Adrenal gland (tissue), 12 donors: Measurements from ENCODE around the gene CRYGA. TPM values are rescaled to one million over a fixed set of nuclear protein-coding genes. Genes with fewer than 3 reads are reported as not detected.

ENCODE experiments used
- DNase-seq, 7 donors: peaks; one replicate each; pipeline ENCODE4 v3.0.0-alpha.2; 2019 to 2020
- H3K27ac ChIP-seq, 5 donors: fragments of 200-600 bp; sonication (generic) in 4 of 5; 1 replicate in 3 of 5; 2 replicates in 2 of 5; pipeline versions ENCODE4 v1.5.1 to v1.8.0; 2016 to 2020; ENCODE audit warnings: mild to moderate bottlenecking in 1 of 5
- H3K27me3 ChIP-seq: fragments of 200-600 bp; 2 replicates; pipeline ENCODE4 v1.8.0; 2021
- H3K36me3 ChIP-seq, 2 donors: fragments of 200-600 bp; replicated peaks in 1 of 2; 1 replicate in 1 of 2; 2 replicates in 1 of 2; pipeline versions ENCODE4 v1.5.1 to v1.8.0; 2018 to 2022
- H3K4me1 ChIP-seq, 2 donors: fragments of 200-600 bp; replicated peaks in 1 of 2; 1 replicate in 1 of 2; 2 replicates in 1 of 2; pipeline versions ENCODE4 v1.5.1 to v1.8.0; 2018 to 2021
- H3K4me3 ChIP-seq, 4 donors: fragments of 200-600 bp; sonication (generic) in 3 of 4; one replicate each; pipeline ENCODE4 v1.5.1; 2016 to 2018
- H3K9me3 ChIP-seq, 3 donors: fragments of 200-600 bp; sonication (generic) in 1 of 3; replicated peaks in 1 of 3; 1 replicate in 2 of 3; 2 replicates in 1 of 3; pipeline versions ENCODE4 v1.5.1 to v1.8.0; 2016 to 2021
- CTCF ChIP-seq, 6 experiments: fragments of 450-650 bp in 4 of 6; fragments of 200-600 bp in 2 of 6; sonication (generic) in 1 of 6; IDR thresholded peaks; 1 replicate in 5 of 6; 2 replicates in 1 of 6; pipeline versions ENCODE4 v1.5.1 to v1.8.0; 2016 to 2021; ENCODE audit warnings: antibody characterized with exemption in 6 of 6, mild to moderate bottlenecking in 2 of 6, moderate library complexity in 1 of 6
- POLR2A ChIP-seq, 2 donors: fragments of 450-650 bp; IDR thresholded peaks; one replicate each; pipeline ENCODE4 v1.6.1; 2017; ENCODE audit warnings: antibody characterized with exemption in 2 of 2, mild to moderate bottlenecking in 2 of 2, moderate library complexity in 1 of 2
- WGBS, 4 donors: extraction: QIAGEN DNeasy Blood & Tissue Kit in 2 of 4; methylation state at CpG; one replicate each; pipeline versions ENCODE4 v1.1.5 to v1.1.7; 2013 to 2017; 5-methylcytosine and 5-hydroxymethylcytosine counted together
- intact Hi-C, 2 donors: fragments of 100-400 bp; cut with DNase I; formaldehyde crosslinking; loops; one replicate each; pipeline versions ENCODE4 v1.14.1 to v1.15.0; 2022 to 2023
- polyA plus RNA-seq, 3 donors: library from polyadenylated mRNA; stranded (reverse); fragments of 200-250 nt in 2 of 3; fragments of 350-450 nt in 1 of 3; fragmentation: Illumina TruSeq in 1 of 3; extraction: RNeasy Lipid Tissue Mini Kit (QIAGEN cat#74804) in 1 of 3; gene quantifications; one replicate each; pipeline ENCODE4 v1.2.3, GENCODE V29; 2013 to 2014
- total RNA-seq, 9 donors: library from RNA; depleted of rRNA in 4 of 9; stranded (reverse); fragments of >200 nt in 4 of 9; fragments of 120-200 nt in 1 of 9; fragmentation: NEBNext Ultra II Directional in 1 of 9; extraction: Animal tissue kit (Norgen Biotek cat#: 25700) in 1 of 9; gene quantifications; one replicate each; pipeline versions ENCODE4 v1.1.0 to v1.2.4, GENCODE V29; 2013 to 2023
- donor health status: healthy with polysubstance abuse.
- donor health status: Bipolar disorder and iron deficiency.
- donor health status: DM: yes; HTN: yes; CAD: no.
- donor health status: DM: no; HTN: no; CAD: no.
- donor health status: DM: no; HTN: no; CAD: no.
- donor health status: DM: yes; HTN: yes; CAD: no.

CRYGA gene
- total and polyA plus RNA-seq, 12 donors = not detected

- WGBS, 4 donors = 55 to 72% (median 65%) methylated on average over 7 of the region's 7 CpGs
- DNase-seq = peak in 1 of 7 donors; percentile 9
- no peak overlapping the region for H3K27ac ChIP-seq
- H3K4me3 ChIP-seq = no peak overlapping the region
- intact Hi-C loops = no loop called here
- no peak for TF ChIP-seq CTCF (IDR thresholded peaks at IDR 0.05)
- TF ChIP-seq POLR2A (IDR thresholded peaks at IDR 0.05) = no peak
- no peaks in the 10 kb centered on the region for H3K9me3 ChIP-seq
- no peaks in the 10 kb centered on the region for H3K4me1 ChIP-seq
- no peaks in the 10 kb centered on the region for H3K36me3 ChIP-seq
- no peaks in the 10 kb centered on the region for H3K27me3 ChIP-seq
These were observed 20.1 kb upstream of the CRYGA start for GRCh38 chr2:208183526-208183925.

GRCh38 chr2:208182835-208183234, 19.4 kb upstream of the CRYGA start:
- no peaks in the 10 kb centered on the region for H3K36me3 ChIP-seq
- no peaks in the 10 kb centered on the region for H3K9me3 ChIP-seq
- H3K4me1 ChIP-seq = no peaks in the 10 kb centered on the region
- DNase-seq = peak in 1 of 7 donors; percentile 8
- H3K27me3 ChIP-seq = no peaks in the 10 kb centered on the region
- WGBS, 4 donors = 31 to 63% (median 55%) methylated on average over 3 of the region's 3 CpGs
- H3K4me3 ChIP-seq = no peak overlapping the region
- H3K27ac ChIP-seq = no peak overlapping the region
- TF ChIP-seq POLR2A (IDR thresholded peaks at IDR 0.05) (no peak), CTCF (IDR thresholded peaks at IDR 0.05) (no peak)
- intact Hi-C loops = no loop called here

- DNase-seq = no peak
- intact Hi-C loops = loop anchor here (5.0 to 10.0 kb wide), 2 partner anchors 73 to 76 kb away; partner anchors contain the start of gene IDH1 (in 1 of the 2)
- H3K4me3 ChIP-seq = no peak overlapping the region
These were observed 15.7 kb upstream of the CRYGA start for GRCh38 chr2:208179028-208179609.

GRCh38 chr2:208175840-208176153, 12.4 kb upstream of the CRYGA start:
- H3K27me3 ChIP-seq = no peaks in the 10 kb centered on the region
- H3K9me3 ChIP-seq = no peaks in the 10 kb centered on the region
- H3K36me3 ChIP-seq = no peaks in the 10 kb centered on the region
- H3K4me1 ChIP-seq = peaks cover 0 to 5% of the 10 kb centered on the region in 2 donors
- H3K4me3 ChIP-seq = no peak overlapping the region
- WGBS, 4 donors = 70 to 84% (median 72%) methylated on average over 5 to 6 of the region's 6 CpGs
- no peak for TF ChIP-seq CTCF (IDR thresholded peaks at IDR 0.05)
- no peak for TF ChIP-seq POLR2A (IDR thresholded peaks at IDR 0.05)
- H3K27ac ChIP-seq = no peak overlapping the region
- no peak for DNase-seq
- intact Hi-C loops = loop anchor here (5.0 to 10.0 kb wide), 2 partner anchors 77 to 79 kb away; partner anchors contain the start of gene IDH1 (in 1 of the 2)

More at GRCh38 chr2:208179028-208179609, 15.7 kb upstream of the CRYGA start:
- peaks cover 0 to 5% of the 10 kb centered on the region in 2 donors for H3K4me1 ChIP-seq
- no peaks in the 10 kb centered on the region for H3K36me3 ChIP-seq
- TF ChIP-seq CTCF (IDR thresholded peaks at IDR 0.05) (no peak), POLR2A (IDR thresholded peaks at IDR 0.05) (no peak)
- no peaks in the 10 kb centered on the region for H3K27me3 ChIP-seq
- no peaks in the 10 kb centered on the region for H3K9me3 ChIP-seq
- WGBS, 4 donors = 61 to 80% (median 74%) methylated on average over 4 of the region's 4 CpGs
- H3K27ac ChIP-seq = no peak overlapping the region
